GM20000 (cell line): ENCODE data around the gene BAIAP2.

Experiments
- DNase-seq: peaks from one replicate; pipeline ENCODE4 v3.0.0; 2012; ENCODE audit warnings: low spot score
- CTCF ChIP-seq: IDR thresholded peaks from 2 replicates; pipeline ENCODE4 v1.5.1; 2012; ENCODE audit warnings: mild to moderate bottlenecking, control low read depth; ENCODE audit errors: extremely low read depth, missing control alignments

The BAIAP2 gene

GRCh38 chr17:81090361-81091136 lies 55.6 kb downstream of the BAIAP2 start:
- DNase-seq: no peak
- no peak for TF ChIP-seq CTCF

GRCh38 chr17:81091154-81091553 lies 56.2 kb downstream of the BAIAP2 start:
- no peak for TF ChIP-seq CTCF
- DNase-seq: no peak

GRCh38 chr17:81091774-81092517 lies 57.0 kb downstream of the BAIAP2 start:
- TF ChIP-seq CTCF: no peak
- no peak for DNase-seq

GRCh38 chr17:81092518-81093095 lies 57.7 kb downstream of the BAIAP2 start:
- no peak for TF ChIP-seq CTCF
- DNase-seq: no peak

GRCh38 chr17:81093619-81094508 lies 58.9 kb downstream of the BAIAP2 start:
- TF ChIP-seq CTCF: no peak
- DNase-seq: no peak

GRCh38 chr17:81094509-81095382 lies 59.8 kb downstream of the BAIAP2 start:
- TF ChIP-seq CTCF: no peak
- DNase-seq: no peak
